GM18526 (cell line): ENCODE measurements around the gene NRGN.

Source experiments
- POLR2A ChIP-seq: IDR thresholded peaks from 3 replicates; pipeline ENCODE4 v1.6.1; 2011; ENCODE audit not compliant: insufficient read length; ENCODE audit errors: extremely low read depth

Gene NRGN

GRCh38 chr11:124739479-124740276, at the start of gene NRGN:
TSS of gene NRGN (plus strand) at chr11:124739942. CDS start at chr11:124740085, 143 bp downstream.
- TF ChIP-seq POLR2A, result no peak

- no peak for TF ChIP-seq POLR2A
These were observed 46.6 kb upstream of the NRGN start for GRCh38 chr11:124693142-124693541.

- no peak for TF ChIP-seq POLR2A
These were observed 40.2 kb upstream of the NRGN start for GRCh38 chr11:124699547-124699946.

DNA sequence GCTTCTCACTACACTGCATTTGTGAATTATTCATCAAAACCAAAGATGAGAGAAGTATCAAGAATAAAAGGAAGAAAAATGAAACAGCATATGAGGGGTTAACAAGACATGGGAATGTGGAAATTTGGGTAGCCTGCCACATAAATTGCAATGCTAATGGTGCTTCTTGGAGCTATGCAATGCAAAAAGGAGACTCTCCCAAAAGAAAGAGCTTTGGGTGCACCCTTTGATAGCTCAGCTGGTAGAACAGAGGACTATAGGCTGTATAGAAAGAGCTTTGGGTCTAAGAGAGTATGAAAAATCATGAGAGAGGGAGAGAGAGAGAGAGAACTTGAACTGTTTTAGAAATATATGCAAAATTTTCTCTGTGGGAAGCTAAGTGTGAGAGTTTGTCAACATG, 39.7 kb upstream of the NRGN start:
- TF ChIP-seq POLR2A, result no peak

- TF ChIP-seq POLR2A, result no peak
These were observed 31.9 kb upstream of the NRGN start for GRCh38 chr11:124707829-124708228.

DNA sequence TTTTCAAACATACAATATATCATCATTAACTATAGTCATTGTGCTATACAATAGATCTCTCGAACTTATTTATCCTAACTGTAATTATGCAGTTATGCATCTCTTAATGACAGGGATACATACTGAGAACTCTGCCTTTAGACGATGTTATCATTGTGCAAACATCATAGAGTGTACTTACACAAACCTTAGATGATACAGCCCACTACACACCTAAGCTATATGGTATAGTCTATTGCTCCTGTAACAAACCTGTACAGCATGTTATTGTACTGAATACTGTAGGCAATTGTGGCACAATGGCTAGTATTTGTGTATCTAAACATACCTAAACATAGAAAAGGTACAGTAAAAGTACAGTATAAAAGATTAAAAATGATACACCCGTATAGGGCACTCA, 27.4 kb upstream of the NRGN start:
- no peak for TF ChIP-seq POLR2A

- no peak for TF ChIP-seq POLR2A
These were observed 23.2 kb upstream of the NRGN start for GRCh38 chr11:124716591-124716990.

GRCh38 chr11:124717421-124717785, 22.3 kb upstream of the NRGN start:
- TF ChIP-seq POLR2A, result no peak

DNA sequence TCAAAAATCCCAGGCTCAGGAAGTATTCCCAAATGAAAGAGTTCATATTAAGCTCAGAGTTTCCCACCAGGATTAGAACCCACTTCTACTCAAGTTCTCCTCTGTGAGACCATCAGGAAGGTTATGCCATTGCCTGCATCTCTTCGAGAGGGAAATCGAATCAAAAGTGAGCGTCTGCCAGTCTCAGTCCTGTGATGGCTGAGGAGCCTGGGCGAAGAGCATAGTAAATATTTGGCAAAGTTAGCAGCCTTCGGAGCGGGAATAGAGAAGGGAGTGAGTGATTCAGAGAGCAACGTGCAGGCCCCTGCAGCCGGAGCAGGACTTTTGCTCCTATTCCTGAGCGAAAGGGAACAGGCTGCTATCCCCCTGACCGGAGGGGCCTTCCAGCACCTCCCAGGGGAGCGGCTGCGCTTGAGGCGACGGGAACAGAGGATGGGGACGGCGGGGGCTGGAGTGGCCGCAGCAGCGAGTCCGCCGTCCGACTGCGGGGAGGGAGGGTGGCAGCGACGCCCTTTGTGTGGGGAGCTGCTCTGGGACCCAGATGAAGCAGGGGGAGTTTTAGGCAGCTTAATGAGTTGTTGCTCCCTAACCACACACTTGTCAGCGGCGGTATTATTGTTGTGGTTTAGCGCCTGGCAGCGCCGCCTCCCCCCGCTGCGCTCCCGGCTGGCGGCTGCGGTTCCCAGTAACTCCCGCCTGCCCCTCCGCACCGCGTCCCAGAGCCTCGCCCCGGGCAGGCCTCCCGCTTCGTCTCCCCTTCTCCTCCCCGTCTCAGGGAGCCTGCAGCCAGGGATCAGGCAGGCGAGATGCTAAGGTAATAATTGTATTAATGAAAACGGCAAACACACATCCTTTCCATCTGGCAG, 21.7 kb upstream of the NRGN start:
- TF ChIP-seq POLR2A, result no peak

DNA sequence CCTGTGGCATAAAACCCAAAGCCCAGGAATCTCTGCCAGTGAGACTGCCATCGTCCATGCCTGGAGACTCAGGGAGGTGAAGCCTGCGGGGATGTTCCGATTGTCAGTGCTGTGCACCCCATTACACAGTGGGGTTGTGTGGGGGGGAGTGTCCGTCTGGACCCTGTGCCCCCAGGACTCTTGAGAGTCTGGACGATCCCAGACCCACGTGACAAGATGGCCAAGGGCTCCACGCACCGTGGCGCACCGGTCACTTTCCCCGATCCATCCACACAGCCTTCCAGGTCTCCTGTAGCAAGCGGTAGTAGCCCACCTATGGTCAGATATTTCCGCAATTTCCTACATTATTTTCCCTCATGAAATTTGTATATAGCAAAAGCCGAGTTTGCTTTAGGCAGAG, 20.9 kb upstream of the NRGN start:
- TF ChIP-seq POLR2A, result no peak

- no peak for TF ChIP-seq POLR2A
These were observed 20.2 kb upstream of the NRGN start for GRCh38 chr11:124719534-124719933.

DNA sequence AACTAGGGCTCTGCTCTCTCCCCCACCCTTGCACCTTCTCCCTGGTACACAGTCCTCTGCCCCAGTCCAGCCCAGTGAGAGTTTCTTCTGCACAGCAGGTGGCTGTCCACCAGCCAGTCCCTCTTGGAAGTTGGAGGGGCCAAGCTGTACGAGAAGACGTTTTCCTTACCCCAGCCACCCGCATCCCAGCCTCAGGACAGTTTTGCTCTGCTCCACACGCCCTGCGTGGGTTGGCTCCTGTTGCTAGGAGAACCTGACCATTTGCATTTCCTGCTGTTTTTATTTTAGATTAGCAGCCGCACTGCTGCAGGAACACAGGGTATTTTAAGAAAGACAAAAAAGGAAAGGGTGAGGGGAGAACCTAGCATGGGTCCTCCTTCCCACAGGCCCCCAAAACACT, 17.6 kb upstream of the NRGN start:
- TF ChIP-seq POLR2A, result no peak

DNA sequence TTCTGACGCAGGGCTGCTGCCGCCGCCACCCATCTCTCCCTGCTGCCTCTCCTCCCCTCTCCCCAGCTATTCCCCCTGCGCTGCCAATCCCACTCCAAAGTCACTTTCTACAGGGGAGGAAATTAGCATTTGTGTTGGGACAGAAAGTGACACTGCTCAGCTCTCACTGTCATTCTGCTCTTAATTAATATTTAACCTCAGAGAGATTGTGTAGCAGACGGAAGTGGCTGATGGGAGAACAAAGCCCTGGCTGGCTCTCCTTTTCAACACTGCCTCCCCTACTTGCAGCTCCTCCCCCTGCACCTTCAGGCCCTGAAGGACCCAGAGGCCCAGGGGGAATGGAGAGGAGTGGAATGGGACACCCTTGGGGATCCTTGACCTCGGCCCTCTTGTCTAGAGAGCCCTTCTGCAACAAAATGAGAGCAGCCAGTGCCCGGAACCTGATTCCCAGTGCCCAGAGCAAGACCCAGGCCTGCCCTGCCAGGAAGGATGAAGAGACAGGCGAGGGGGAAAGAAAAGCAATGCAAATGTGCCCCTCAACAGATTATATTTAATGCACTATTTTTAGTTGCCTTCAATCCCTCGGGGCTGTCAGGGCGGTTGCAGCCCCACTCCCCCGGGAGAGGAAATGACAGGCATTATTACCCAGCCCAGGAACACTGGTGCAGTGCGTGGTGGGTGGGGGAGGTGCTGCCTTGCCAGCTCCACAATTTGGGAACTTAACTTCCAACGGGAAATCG, 14.6 kb upstream of the NRGN start:
- TF ChIP-seq POLR2A, result peak; percentile 36

GRCh38 chr11:124725719-124726105, 14.0 kb upstream of the NRGN start:
- TF ChIP-seq POLR2A, result no peak

- TF ChIP-seq POLR2A, result no peak
These were observed 12.3 kb upstream of the NRGN start for GRCh38 chr11:124727474-124727873.

DNA sequence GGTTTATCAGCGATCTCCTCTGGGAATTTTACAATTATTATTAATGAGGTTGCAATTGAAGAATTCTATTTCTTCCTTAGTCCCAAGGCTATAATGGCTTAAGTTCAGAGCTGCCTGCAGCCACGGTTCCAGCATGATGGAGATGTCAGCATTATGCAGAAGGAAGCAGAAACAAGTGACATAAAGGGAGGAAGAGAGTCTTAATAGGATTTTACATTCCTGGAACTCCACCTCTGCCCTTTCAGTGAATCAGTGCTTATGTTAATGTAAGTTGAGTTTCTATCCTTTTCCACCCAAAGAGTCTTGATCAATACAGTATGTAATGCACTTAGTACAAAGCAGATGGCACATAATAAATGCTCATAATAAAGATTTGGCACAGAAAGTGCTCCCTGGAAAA, 11.6 kb upstream of the NRGN start:
- no peak for TF ChIP-seq POLR2A
